Thoracic aorta (tissue), 2 donors: ENCODE results near the gene PPP1R9A. TPM values are rescaled to one million over a fixed set of nuclear protein-coding genes. Genes with fewer than 3 reads are reported as not detected.

Experiments
- ATAC-seq: fragments of 150-250 bp; one replicate; pipeline ENCODE4 v1.8.0; 2017; ENCODE audit warnings: low read depth; ENCODE audit not compliant: insufficient number of reproducible peaks, low FRiP score
- DNase-seq: peaks from one replicate; pipeline ENCODE4 v3.0.0-alpha.2; 2020; ENCODE audit warnings: low spot score
- H3K27ac ChIP-seq, 2 donors: fragments of 200-600 bp; sonication (generic); 1 replicate in 1 of 2; 2 replicates in 1 of 2; pipeline ENCODE4 v1.5.1; 2016; ENCODE audit warnings: mild to moderate bottlenecking in 2 of 2, moderate library complexity in 2 of 2
- H3K27me3 ChIP-seq: fragments of 200-600 bp; sonication (generic); replicated peaks from 2 replicates; pipeline ENCODE4 v1.6.0; 2016; ENCODE audit warnings: mild to moderate bottlenecking; ENCODE audit not compliant: insufficient read depth
- H3K36me3 ChIP-seq: fragments of 200-600 bp; sonication (generic); one replicate; pipeline ENCODE4 v1.5.1; 2016
- H3K4me1 ChIP-seq, 2 donors: fragments of 200-600 bp; sonication (generic); 1 replicate in 1 of 2; 2 replicates in 1 of 2; pipeline versions ENCODE4 v1.5.1 to v1.6.0; 2016; ENCODE audit warnings: low read depth in 2 of 2, mild to moderate bottlenecking in 1 of 2; ENCODE audit not compliant: control insufficient read depth in 1 of 2
- H3K4me3 ChIP-seq: fragments of 200-600 bp; sonication (generic); 2 replicates; pipeline ENCODE4 v1.5.1; 2016; ENCODE audit warnings: mild to moderate bottlenecking
- H3K9me3 ChIP-seq: fragments of 200-600 bp; sonication (generic); 2 replicates; pipeline ENCODE4 v1.5.1; 2016
- total RNA-seq, 2 donors: library from RNA; depleted of rRNA; stranded (reverse); fragments of >200 nt; gene quantifications; one replicate each; pipeline versions ENCODE4 v1.1.0 to v1.2.3, GENCODE V29; 2016
- TF ChIP-seq, protein P1 (sequence below): fragments of 200-600 bp; sonication (generic); IDR thresholded peaks from one replicate; pipeline ENCODE4 v1.5.1; 2019; ENCODE audit warnings: antibody characterized with exemption

The PPP1R9A gene
- total RNA-seq, 2 donors from 2014 or later, result 5.7 to 11.8 TPM

DNA sequence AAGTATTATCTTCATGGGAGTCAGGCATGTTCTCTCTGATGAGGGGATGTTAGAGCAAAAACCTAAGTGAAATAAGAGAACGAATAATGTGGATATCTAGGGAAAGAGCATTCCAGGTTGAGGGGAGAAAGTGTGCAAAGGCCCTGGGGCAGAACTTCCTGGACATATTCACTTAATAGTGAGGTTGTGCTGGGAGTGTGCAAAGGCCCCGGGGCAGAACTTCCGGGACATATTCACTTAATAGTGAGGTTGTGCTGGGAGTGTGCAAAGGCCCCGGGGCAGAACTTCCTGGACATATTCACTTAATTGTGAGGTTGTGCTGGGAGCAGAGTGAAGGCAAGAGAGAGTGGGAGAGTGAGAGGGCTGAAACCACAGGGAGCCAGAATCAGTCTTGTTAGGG, 405.2 kb downstream of the PPP1R9A start:
- ATAC-seq, result no peak
- no peaks in the 10 kb centered on the region for H3K4me1 ChIP-seq
- no peaks in the 10 kb centered on the region for H3K9me3 ChIP-seq
- H3K27me3 ChIP-seq, result no peaks in the 10 kb centered on the region
- no peak overlapping the region for H3K27ac ChIP-seq
- DNase-seq, result no peak
- TF ChIP-seq, protein P1, sequence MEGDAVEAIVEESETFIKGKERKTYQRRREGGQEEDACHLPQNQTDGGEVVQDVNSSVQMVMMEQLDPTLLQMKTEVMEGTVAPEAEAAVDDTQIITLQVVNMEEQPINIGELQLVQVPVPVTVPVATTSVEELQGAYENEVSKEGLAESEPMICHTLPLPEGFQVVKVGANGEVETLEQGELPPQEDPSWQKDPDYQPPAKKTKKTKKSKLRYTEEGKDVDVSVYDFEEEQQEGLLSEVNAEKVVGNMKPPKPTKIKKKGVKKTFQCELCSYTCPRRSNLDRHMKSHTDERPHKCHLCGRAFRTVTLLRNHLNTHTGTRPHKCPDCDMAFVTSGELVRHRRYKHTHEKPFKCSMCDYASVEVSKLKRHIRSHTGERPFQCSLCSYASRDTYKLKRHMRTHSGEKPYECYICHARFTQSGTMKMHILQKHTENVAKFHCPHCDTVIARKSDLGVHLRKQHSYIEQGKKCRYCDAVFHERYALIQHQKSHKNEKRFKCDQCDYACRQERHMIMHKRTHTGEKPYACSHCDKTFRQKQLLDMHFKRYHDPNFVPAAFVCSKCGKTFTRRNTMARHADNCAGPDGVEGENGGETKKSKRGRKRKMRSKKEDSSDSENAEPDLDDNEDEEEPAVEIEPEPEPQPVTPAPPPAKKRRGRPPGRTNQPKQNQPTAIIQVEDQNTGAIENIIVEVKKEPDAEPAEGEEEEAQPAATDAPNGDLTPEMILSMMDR, result no peak
- no peaks in the 10 kb centered on the region for H3K36me3 ChIP-seq
- no peak overlapping the region for H3K4me3 ChIP-seq

- no peak for DNase-seq
- no peak for ATAC-seq
- H3K36me3 ChIP-seq, result no peaks in the 10 kb centered on the region
- no peak overlapping the region for H3K4me3 ChIP-seq
- no peaks in the 10 kb centered on the region for H3K4me1 ChIP-seq
- H3K27ac ChIP-seq, result no peak overlapping the region
- H3K27me3 ChIP-seq, result no peaks in the 10 kb centered on the region
- TF ChIP-seq, protein P1, result no peak
- no peaks in the 10 kb centered on the region for H3K9me3 ChIP-seq
Observed at GRCh38 chr7:95316588-95316987, 409.2 kb downstream of the PPP1R9A start.

DNA sequence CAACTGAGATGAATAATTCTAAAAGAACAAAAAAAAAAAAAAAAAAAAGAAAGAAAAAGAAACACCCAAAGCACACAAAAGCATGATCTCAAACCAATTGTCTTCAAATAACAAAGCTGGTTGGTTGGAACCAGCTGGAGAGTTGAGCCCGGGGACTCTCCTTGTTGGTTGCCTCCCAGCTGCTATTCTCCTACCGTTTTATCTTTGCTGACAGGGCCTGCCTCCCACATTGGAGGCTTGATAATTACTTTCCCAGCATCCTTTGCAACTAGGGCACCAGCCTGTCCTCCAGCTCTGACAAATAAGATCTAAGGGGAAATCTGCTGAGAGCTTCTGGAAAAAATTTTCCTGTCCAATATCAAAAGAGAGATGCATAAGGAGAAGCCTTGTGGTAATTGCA, 410.2 kb downstream of the PPP1R9A start:
- Histone ChIP-seq H3K36me3 (no peaks in the 10 kb centered on the region), H3K27me3 (no peaks in the 10 kb centered on the region), H3K9me3 (no peaks in the 10 kb centered on the region), H3K4me1 (no peaks in the 10 kb centered on the region), H3K4me3 (no peak overlapping the region), H3K27ac (no peak overlapping the region)
- DNase-seq (no peak), ATAC-seq (no peak)
- TF ChIP-seq, protein P1, result no peak

GRCh38 chr7:95317966-95318365, 410.6 kb downstream of the PPP1R9A start:
- H3K4me1 ChIP-seq, result no peaks in the 10 kb centered on the region
- TF ChIP-seq, protein P1, result no peak
- H3K27ac ChIP-seq, result no peak overlapping the region
- H3K27me3 ChIP-seq, result no peaks in the 10 kb centered on the region
- no peak overlapping the region for H3K4me3 ChIP-seq
- DNase-seq, result no peak
- no peaks in the 10 kb centered on the region for H3K9me3 ChIP-seq
- no peaks in the 10 kb centered on the region for H3K36me3 ChIP-seq
- ATAC-seq, result no peak

- no peak for ATAC-seq
- no peak overlapping the region for H3K4me3 ChIP-seq
Observed at GRCh38 chr7:95318501-95319100, 411.2 kb downstream of the PPP1R9A start.

More at GRCh38 chr7:95318501-95319100, 411.2 kb downstream of the PPP1R9A start:
- Histone ChIP-seq H3K9me3 (no peaks in the 10 kb centered on the region), H3K27ac (no peak overlapping the region), H3K27me3 (no peaks in the 10 kb centered on the region), H3K36me3 (no peaks in the 10 kb centered on the region), H3K4me1 (no peaks in the 10 kb centered on the region)
- TF ChIP-seq, protein P1, result no peak
- DNase-seq, result no peak
